Activated naive CD8-positive, alpha-beta T cell treated with anti-CD3 and anti-CD28 coated beads for 36 hours (primary cell): ENCODE data around the gene TMEM107. TPM values are rescaled to one million over a fixed set of nuclear protein-coding genes. Genes with fewer than 3 reads are reported as not detected.
A peak's percentile ranks its signal among the peaks of the same experiment; 100 is the strongest.

Source experiments
- DNase-seq: peaks from one replicate; pipeline ENCODE4 v3.0.0; 2021
- H3K27ac Mint-ChIP-seq: one replicate; pipeline ENCODE4 v1.8.0; 2022; ENCODE audit warnings: mild to moderate bottlenecking, moderate library complexity, mixed read lengths
- H3K27me3 Mint-ChIP-seq: one replicate; pipeline ENCODE4 v1.8.0; 2022; ENCODE audit warnings: mild to moderate bottlenecking, mixed read lengths
- H3K36me3 Mint-ChIP-seq: one replicate; pipeline ENCODE4 v1.8.0; 2021; ENCODE audit warnings: mild to moderate bottlenecking, mixed read lengths
- H3K4me1 Mint-ChIP-seq: one replicate; pipeline ENCODE4 v1.8.0; 2021; ENCODE audit warnings: mixed read lengths
- H3K4me3 Mint-ChIP-seq: one replicate; pipeline ENCODE4 v1.8.0; 2022; ENCODE audit warnings: mild to moderate bottlenecking, moderate library complexity, mixed read lengths
- H3K9me3 Mint-ChIP-seq: one replicate; pipeline ENCODE4 v1.8.0; 2022; ENCODE audit warnings: mixed read lengths
- total RNA-seq, 2 experiments: library from RNA; stranded (reverse); gene quantifications; one replicate each; pipeline ENCODE4 v1.2.3, GENCODE V29; 2021

TMEM107 gene
- total RNA-seq, 2 experiments from 2014 or later, result 26.0 to 26.3 TPM

DNA sequence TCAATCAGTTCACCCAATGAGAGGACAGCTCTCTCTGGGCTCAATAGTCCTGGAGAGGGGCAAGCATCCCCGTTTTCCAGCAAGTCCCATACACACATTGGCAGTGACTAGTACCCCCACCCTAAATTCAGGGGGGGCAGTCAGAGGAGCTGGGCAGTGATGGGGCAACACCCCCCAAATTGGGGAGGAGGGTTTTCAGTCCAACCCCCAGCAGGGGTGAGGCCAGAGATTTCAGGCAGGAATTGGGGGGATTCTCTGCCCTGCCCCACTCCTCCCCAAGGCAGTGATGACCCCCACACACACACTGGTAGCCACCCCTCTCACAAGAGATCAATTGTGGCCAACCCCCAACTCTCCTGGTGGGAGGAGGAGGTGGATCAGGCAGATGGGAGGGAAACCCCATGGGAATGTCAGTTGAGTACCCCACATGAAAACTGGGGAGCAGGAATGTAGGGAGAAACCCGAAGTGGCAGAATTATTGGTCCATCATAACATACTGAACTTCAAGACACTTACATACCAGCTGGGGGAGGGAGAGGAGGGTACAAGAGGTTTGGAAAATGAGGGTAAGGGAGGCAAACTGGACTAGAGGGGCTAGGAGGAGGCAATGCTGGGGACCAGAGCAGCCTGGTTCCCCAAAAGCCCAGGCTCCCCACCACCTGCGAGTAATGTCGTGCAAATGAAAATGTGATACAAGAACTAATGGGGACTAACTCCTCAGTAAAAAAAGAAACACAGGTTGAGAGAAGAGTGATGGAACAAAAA is 16.5 kb downstream of the TMEM107 start:
- Mint-ChIP-seq H3K27ac (peak overlapping the region; percentile 89), H3K9me3 (no peaks in the 10 kb centered on the region), H3K4me3 (peak overlapping the region; percentile 61), H3K27me3 (no peaks in the 10 kb centered on the region), H3K36me3 (peaks cover 22% of the 10 kb centered on the region), H3K4me1 (peaks cover 58% of the 10 kb centered on the region)
- DNase-seq, result no peak

DNA sequence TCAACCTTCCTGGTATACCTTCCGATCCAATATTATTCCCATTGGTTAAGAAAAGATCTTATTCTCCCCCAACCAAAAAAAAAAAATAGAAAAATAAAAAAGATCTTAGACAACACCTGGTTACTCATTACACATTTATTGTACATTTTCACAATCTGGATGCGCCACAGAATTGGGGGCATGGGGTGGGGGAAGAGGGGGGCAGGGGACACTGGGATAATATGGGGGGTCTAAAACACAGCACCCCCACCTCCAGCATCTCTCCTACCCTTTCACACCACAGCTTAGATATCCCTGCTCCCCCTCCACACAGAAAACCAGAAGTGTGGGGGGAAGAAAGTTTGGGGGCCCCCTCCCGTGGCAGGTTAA is 17.2 kb downstream of the TMEM107 start:
- H3K4me3 Mint-ChIP-seq, result peak overlapping the region; percentile 6
- peak overlapping the region; percentile 80 for H3K27ac Mint-ChIP-seq
- peaks cover 22% of the 10 kb centered on the region for H3K36me3 Mint-ChIP-seq
- peaks cover 56% of the 10 kb centered on the region for H3K4me1 Mint-ChIP-seq
- H3K9me3 Mint-ChIP-seq, result no peaks in the 10 kb centered on the region
- H3K27me3 Mint-ChIP-seq, result no peaks in the 10 kb centered on the region
- DNase-seq, result no peak

DNA sequence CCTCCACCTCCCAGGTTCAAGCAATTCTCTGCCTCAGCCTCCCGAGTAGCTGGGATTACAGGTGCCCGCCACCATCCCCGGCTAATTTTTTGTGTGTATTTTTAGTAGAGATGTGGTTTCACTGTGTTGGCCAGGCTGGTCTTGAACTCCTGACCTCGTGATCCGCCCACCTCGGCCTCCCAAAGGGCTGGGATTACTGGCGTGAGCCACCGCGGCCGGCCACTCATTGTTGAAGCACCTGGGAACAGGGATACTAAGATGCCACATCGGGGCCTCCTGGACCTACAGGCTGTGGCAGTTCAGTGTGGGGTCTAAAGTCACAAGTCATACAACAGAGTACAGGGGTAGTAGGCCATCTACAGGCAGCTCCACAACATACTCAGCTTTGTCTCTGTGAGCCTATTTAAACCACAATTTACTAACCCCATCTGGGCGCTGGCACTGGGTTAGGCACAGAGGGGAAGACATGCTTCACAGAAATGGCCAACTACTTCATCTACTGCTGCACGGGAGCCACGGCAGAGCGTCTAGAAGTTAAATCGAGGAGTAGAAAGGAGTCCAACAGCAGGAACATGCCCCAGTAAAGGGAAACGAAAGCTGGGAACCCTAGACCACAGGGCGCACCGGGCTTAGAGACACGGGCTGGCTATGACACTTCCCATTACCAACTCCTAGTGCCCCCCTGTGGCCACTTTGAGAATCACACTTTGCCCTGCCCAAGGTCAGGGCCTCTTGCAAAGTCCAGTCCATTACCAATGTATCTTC is 17.7 kb downstream of the TMEM107 start:
- H3K4me1 Mint-ChIP-seq, result peaks cover 56% of the 10 kb centered on the region
- H3K4me3 Mint-ChIP-seq, result peak overlapping the region; percentile 6
- H3K36me3 Mint-ChIP-seq, result peaks cover 23% of the 10 kb centered on the region
- H3K9me3 Mint-ChIP-seq, result no peaks in the 10 kb centered on the region
- DNase-seq, result peak; percentile 82
- H3K27me3 Mint-ChIP-seq, result no peaks in the 10 kb centered on the region
- H3K27ac Mint-ChIP-seq, result peak overlapping the region; percentile 80

DNA sequence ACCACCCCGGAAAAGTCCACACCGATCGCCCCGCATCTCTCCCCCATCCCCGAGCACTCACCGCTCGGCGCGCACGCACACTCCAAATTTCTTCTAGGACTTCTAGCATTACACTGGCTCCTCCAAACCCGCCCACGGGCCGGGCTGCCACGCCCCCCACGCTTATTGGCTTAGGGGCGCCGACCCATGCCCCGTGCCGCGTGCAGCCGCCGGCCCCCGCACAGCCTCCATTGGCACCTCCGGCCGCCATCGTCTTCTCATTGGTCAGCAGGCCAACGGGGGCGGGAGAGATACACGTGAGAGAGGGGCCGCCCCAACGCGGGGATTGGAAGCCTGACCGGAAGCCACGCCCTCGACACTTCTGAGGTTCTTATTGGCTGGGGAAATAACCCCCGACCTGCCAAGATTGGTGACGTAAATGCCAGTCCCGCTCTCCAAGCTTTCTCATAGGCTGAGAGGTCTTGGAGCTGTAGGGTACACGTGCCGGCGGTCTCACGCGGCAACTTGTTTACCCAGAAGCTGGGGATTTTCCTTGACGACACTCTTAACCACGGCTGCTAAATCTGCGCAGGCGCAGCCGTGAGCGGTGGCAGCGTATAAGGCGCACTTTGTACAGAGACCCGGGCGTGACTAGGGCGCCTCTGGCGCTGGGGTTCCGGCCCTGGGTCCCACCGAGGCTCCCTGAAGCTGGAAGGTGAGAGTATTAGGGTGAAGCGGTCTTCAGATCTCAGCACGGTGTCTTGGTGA is 19.8 kb downstream of the TMEM107 start:
- Mint-ChIP-seq H3K27me3 (no peaks in the 10 kb centered on the region), H3K9me3 (no peaks in the 10 kb centered on the region), H3K4me1 (peaks cover 63% of the 10 kb centered on the region), H3K36me3 (peaks cover 26% of the 10 kb centered on the region), H3K4me3 (no peak overlapping the region), H3K27ac (no peak overlapping the region)
- peak; percentile 100 for DNase-seq

DNA sequence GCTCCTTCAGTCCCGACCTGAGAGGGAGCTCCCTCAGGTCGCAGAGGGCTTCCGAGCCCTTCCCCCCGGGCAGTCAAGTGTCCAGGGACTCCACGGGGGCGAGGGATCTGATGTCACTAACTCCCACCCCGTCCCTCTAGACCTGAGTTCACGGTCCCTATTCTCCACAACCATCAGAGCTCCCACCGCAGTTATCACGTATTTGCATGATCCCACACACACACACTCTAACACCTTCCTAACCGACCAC is 20.3 kb downstream of the TMEM107 start:
- H3K4me3 Mint-ChIP-seq, result no peak overlapping the region
- no peak overlapping the region for H3K27ac Mint-ChIP-seq
- DNase-seq, result no peak
- peaks cover 21% of the 10 kb centered on the region for H3K36me3 Mint-ChIP-seq
- no peaks in the 10 kb centered on the region for H3K9me3 Mint-ChIP-seq
- H3K4me1 Mint-ChIP-seq, result peaks cover 59% of the 10 kb centered on the region
- no peaks in the 10 kb centered on the region for H3K27me3 Mint-ChIP-seq

DNA sequence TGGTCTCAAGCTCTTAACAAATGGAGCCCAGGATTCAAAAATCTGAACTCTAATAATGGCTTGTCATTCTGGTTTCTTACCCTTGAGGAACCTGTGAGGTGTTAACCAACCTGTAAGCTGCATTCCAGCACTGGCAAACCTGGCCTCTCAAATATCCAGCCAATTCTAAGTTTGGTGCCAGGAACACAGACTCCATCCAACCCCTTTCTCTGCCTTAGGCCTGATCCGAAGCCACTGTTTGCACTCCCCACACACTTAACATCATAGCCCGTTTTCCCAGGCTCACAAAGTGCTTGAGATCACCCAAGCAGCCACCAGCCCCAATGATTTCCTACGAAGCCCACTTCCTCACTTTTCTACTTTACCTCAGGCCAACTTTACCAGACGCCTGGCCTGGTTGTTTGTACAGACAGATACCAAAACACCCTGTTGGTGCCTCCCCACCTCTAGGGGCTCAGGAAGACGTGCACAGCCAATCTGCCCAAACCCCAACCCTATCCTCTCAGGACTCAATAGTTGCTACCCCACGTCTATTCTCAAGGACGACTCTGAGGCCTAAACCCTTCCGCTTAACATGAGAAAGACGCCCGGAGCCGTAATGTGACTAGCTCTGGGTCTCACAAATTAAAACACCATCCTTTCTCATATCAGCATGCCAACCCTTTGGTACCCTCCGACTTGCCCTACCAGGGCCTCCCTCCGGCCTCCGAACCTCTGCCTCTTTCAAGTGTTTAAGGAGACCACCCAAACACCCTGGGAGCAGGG is 20.8 kb downstream of the TMEM107 start:
- Mint-ChIP-seq H3K27me3 (no peaks in the 10 kb centered on the region), H3K9me3 (no peaks in the 10 kb centered on the region), H3K27ac (no peak overlapping the region), H3K4me3 (no peak overlapping the region), H3K4me1 (peaks cover 58% of the 10 kb centered on the region), H3K36me3 (peaks cover 19% of the 10 kb centered on the region)
- DNase-seq, result no peak

DNA sequence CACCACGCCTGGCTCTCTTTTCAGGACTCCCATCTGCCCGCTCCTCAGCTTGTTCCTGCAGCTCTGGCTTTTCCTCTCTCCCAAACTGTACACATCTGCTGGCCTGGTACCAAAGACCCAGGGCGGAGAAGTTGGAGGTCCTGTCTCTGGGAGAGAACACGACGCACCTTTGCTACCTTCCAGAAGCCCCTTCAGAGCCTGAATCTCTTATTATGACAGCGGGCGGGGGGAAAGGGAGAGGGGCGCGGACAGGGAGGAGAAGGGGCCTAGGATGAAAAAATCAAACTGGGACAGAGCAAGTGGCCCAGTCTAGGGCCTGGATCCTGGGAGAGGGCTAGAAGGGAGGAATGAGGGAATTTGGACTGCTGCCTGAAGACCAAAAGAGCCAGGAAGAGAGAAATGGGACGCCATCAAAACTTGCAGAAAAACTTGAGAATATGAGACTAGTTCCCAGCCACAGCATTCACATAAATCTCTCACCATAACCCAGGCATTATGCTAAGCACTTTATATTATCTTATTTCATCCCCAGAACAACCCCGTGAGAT is 21.5 kb downstream of the TMEM107 start:
- H3K27ac Mint-ChIP-seq, result no peak overlapping the region
- H3K4me1 Mint-ChIP-seq, result peaks cover 53% of the 10 kb centered on the region
- H3K36me3 Mint-ChIP-seq, result peaks cover 17% of the 10 kb centered on the region
- no peak for DNase-seq
- H3K9me3 Mint-ChIP-seq, result no peaks in the 10 kb centered on the region
- H3K4me3 Mint-ChIP-seq, result no peak overlapping the region
- H3K27me3 Mint-ChIP-seq, result no peaks in the 10 kb centered on the region

DNA sequence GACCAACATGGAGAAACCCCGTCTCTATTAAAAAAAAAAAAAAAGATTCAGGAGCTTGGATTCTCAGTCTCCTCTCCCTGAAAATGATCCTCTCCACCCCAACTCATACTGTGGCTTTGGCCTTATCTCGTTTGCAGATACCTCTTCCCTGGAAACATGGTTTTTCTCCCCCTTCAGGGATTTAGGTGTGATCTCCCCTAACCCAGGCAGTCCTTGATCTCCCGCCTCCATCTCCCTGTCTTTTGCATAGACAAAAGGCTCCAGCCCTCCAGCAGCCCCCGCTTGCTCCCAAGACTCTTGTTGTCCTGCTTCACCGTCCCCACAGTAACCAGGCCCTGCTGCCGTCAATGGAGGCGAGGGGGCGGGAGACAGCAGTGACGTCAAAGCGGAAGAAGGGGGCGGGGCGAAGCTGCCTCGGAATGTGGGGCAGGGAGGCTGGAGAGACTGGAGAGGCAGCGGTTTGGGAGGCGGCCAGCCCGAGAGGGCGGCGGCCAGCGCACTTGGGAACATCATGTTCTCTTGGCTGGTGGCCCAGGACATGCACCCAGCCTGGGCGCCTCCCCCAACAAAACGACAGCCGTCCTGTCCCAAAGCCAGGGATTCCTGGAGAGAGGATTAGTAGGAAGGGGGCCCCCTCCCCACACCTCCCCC is 22.1 kb downstream of the TMEM107 start:
- Mint-ChIP-seq H3K4me3 (no peak overlapping the region), H3K9me3 (no peaks in the 10 kb centered on the region), H3K4me1 (peaks cover 49% of the 10 kb centered on the region), H3K27ac (no peak overlapping the region), H3K27me3 (no peaks in the 10 kb centered on the region), H3K36me3 (peaks cover 15% of the 10 kb centered on the region)
- peak; percentile 89 for DNase-seq

DNA sequence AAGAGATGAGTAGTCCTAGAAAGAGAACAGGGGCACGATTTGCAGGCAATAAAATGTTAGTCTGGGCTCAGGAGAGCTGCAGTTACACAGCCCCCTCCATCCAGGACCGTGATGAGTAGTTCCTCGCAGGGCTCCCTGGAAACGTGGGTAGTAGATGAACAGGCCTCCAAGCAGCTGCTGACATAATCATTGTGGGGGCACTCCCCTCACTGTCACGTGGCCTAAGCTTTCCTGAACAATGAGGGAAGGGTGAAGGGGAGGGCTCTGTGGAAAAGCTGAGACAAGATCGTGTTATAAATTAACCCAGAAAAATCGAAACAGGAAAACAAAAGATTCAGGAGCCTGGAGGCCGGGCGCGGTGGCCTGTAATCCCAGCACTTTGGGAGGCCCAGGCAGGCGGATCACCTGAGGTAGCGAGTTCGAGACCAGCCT is 22.6 kb downstream of the TMEM107 start:
- peaks cover 44% of the 10 kb centered on the region for H3K4me1 Mint-ChIP-seq
- no peaks in the 10 kb centered on the region for H3K27me3 Mint-ChIP-seq
- no peak overlapping the region for H3K27ac Mint-ChIP-seq
- H3K9me3 Mint-ChIP-seq, result no peaks in the 10 kb centered on the region
- H3K4me3 Mint-ChIP-seq, result peak overlapping the region; percentile 96
- peaks cover 14% of the 10 kb centered on the region for H3K36me3 Mint-ChIP-seq
- DNase-seq, result peak; percentile 73

DNA sequence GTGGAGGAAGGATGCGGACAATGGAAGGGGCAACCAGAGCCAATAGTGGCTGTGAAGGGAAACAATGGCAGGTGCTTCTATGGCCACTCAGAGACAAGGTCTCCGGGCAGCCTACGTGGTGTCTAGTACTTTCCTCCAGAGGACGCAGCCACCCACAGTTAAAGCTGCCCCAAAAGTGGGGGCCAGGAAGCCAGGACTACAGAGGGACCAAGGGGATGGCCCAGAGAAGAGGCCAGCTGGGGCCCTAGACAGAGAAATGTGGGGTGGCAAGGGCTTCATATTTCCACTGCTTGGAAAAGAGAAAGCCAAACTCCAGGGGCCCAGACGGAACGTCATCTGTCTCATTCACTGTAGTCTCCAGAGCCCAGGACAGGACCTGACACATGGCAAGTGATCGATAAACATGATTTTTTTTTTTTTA is 23.1 kb downstream of the TMEM107 start:
- no peak overlapping the region for H3K27ac Mint-ChIP-seq
- peaks cover 10% of the 10 kb centered on the region for H3K36me3 Mint-ChIP-seq
- H3K4me1 Mint-ChIP-seq, result peaks cover 41% of the 10 kb centered on the region
- no peak for DNase-seq
- no peaks in the 10 kb centered on the region for H3K9me3 Mint-ChIP-seq
- peak overlapping the region; percentile 96 for H3K4me3 Mint-ChIP-seq
- no peaks in the 10 kb centered on the region for H3K27me3 Mint-ChIP-seq

DNA sequence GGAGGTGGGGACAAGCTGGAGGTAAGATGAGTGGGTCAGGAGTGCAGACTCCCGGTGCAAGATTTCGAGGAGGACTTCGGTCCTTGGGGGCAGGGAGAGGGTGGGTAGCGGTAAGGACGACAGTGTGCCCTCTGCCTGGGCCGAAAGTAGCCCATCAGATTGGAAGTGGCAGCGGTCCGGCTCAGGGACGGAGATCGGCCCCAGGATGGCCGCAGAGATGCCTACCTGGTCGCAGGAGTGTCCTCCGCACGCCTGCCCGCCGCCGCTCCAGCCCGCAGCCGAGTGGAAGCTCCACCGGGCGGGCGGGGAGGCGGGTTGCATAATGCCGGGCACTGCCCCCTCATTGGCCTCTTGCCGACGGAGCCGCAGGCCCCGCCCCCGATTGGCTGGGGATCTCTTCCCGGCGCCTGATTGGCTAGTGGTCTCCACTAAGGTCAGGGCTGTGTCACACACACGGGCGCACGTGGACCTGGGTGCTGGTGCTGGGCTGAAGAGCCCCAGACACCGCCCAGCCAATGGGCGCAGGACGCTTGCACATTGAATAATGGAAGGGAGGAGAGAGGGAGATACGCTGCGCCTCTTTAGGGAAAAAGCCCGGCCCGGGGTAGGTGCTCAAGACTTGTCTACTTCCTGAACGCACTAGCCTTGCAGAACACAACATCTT is 23.9 kb downstream of the TMEM107 start, which contains the start of gene PER1:
TSS of gene PER1 (minus strand) at position 293 of the 664 bp plus-strand sequence. CDS start 1,698 bp downstream, outside the sequence.
- H3K27ac Mint-ChIP-seq, result no peak within 1 kb of the TSS
- H3K4me1 Mint-ChIP-seq, result peaks cover 41% of the 10 kb centered on the region
- peak; percentile 95 for DNase-seq
- no peaks in the 10 kb centered on the region for H3K9me3 Mint-ChIP-seq
- H3K27me3 Mint-ChIP-seq, result no peaks in the 10 kb centered on the region
- peaks cover 15% of the 10 kb centered on the region for H3K36me3 Mint-ChIP-seq
- peak within 1 kb of the TSS; percentile 96 for H3K4me3 Mint-ChIP-seq

DNA sequence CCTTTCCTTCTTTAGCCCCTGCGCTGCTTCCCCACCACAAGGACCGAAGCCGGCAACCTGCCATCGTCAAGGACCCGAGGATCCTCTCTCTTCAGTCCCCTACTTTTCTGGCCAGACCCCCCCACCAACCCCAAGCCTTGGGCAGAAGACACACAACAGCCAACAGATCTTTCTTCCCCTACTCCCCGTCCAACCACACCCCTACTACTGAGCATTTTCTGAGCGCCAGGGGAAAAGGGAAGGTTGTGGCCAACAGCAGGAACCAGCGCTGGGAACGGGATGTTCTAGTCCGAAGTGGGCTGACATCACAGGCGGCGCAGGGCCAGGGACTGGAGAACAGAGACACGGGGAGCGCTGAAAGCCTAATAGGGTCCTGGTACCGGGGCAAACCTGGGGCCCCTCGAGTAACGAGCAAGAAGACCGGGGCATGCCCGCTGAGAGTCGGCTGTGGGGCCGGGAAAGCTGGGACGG is 24.5 kb downstream of the TMEM107 start:
- Mint-ChIP-seq H3K4me1 (peaks cover 43% of the 10 kb centered on the region), H3K27ac (no peak overlapping the region), H3K36me3 (peaks cover 19% of the 10 kb centered on the region), H3K4me3 (peak overlapping the region; percentile 96), H3K27me3 (no peaks in the 10 kb centered on the region), H3K9me3 (no peaks in the 10 kb centered on the region)
- peak; percentile 55 for DNase-seq

DNA sequence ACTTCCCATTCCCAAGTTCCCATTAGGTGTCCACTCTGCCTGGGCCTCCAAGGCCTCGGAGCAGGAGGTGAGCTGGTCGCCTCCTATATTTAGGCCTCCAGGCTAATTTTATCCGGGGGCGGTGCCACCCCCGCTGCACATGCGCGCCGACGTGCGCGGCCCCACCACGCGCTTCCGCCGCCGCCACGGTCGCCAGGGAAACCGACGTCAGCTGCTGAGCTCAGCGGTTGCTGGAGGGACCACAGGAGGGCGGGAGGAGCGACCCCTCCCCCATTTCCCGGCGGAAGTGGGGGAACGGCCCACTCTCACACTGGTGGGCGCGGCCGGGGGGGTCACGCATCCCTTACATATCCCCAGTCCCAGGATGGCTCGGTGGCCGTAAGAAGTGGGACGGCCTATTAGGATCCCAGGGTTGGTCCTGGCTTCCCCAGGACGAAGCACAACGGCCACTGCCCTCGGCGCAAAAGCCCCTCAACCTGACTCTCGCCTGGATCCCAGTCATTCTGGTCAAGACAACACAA is 25.0 kb downstream of the TMEM107 start:
- Mint-ChIP-seq H3K9me3 (no peaks in the 10 kb centered on the region), H3K27me3 (no peaks in the 10 kb centered on the region), H3K4me1 (peaks cover 43% of the 10 kb centered on the region), H3K27ac (no peak overlapping the region), H3K36me3 (peaks cover 24% of the 10 kb centered on the region), H3K4me3 (peak overlapping the region; percentile 96)
- DNase-seq, result peak; percentile 92
